OCI-LY7 (cell line): ENCODE data around the gene CFAP61. TPM values are rescaled to one million over a fixed set of nuclear protein-coding genes. Genes with fewer than 3 reads are reported as not detected.

ENCODE experiments used
- BruUV-seq: library from RNA; stranded (reverse); fragments of 400-500 nt; replicated peaks from 2 replicates; lab custom pipeline; 2021; lab: Mats Ljungman, UMichigan
- CTCF ChIA-PET: fragments of 300-600 bp; sonication (Branson Sonifier 250); formaldehyde crosslinking; loops from one replicate; lab custom pipeline; 2022; ENCODE audit warnings: antibody characterized with exemption; ENCODE audit not compliant: unreplicated experiment; lab: Charles Lee
- POLR2A ChIA-PET: fragments of 300-600 bp; sonication (Branson Sonifier 250); formaldehyde crosslinking; loops from one replicate; lab custom pipeline; 2022; ENCODE audit warnings: antibody characterized with exemption; lab: Charles Lee
- DNase-seq: peaks from one replicate; pipeline ENCODE4 v3.0.0-alpha.2; 2015; ENCODE audit warnings: low spot score
- H2AFZ ChIP-seq: fragments of 200-600 bp; sonication (generic), shearing (Covaris generic); 2 replicates; pipeline ENCODE4 v1.6.1; 2014; ENCODE audit warnings: mild to moderate bottlenecking, antibody characterized with exemption, low read length, moderate library complexity
- H3K27ac ChIP-seq: fragments of 200-600 bp; sonication (generic); 2 replicates; pipeline ENCODE4 v1.5.1; 2014; ENCODE audit warnings: mixed run types, low read depth, mild to moderate bottlenecking, moderate library complexity, low read length, inconsistent platforms; ENCODE audit not compliant: poor library complexity, severe bottlenecking
- H3K36me3 ChIP-seq: fragments of 200-600 bp; sonication (generic); 2 replicates; pipeline ENCODE4 v1.6.1; 2014; ENCODE audit warnings: mild to moderate bottlenecking, antibody characterized with exemption, low read length, moderate library complexity, mixed read lengths; ENCODE audit not compliant: insufficient read depth
- H3K4me1 ChIP-seq: fragments of 200-600 bp; sonication (generic); 2 replicates; pipeline ENCODE4 v1.5.1; 2014; ENCODE audit warnings: mild to moderate bottlenecking, low read length; ENCODE audit not compliant: insufficient read depth, poor library complexity, severe bottlenecking
- H3K4me2 ChIP-seq: fragments of 200-600 bp; sonication (generic); 2 replicates; pipeline ENCODE4 v1.6.1; 2014; ENCODE audit warnings: mild to moderate bottlenecking, low read length
- H3K4me3 ChIP-seq: fragments of 200-600 bp; sonication (generic); 2 replicates; pipeline ENCODE4 v1.5.1; 2014; ENCODE audit warnings: mild to moderate bottlenecking, low read depth, low read length; ENCODE audit not compliant: poor library complexity, severe bottlenecking
- H3K79me2 ChIP-seq: fragments of 200-600 bp; sonication (generic); 2 replicates; pipeline ENCODE4 v1.6.1; 2016; ENCODE audit warnings: low read depth, mild to moderate bottlenecking, low read length, moderate library complexity, mixed read lengths; ENCODE audit not compliant: insufficient read depth
- H3K9me2 ChIP-seq: fragments of 200-600 bp; sonication (generic); 2 replicates; pipeline ENCODE4 v1.6.1; 2016; ENCODE audit warnings: mild to moderate bottlenecking, low read length, mixed read lengths; ENCODE audit not compliant: insufficient read depth
- H3K9me3 ChIP-seq: fragments of 200-600 bp; sonication (generic); 2 replicates; pipeline ENCODE4 v1.6.1; 2014; ENCODE audit warnings: mild to moderate bottlenecking, mixed run types, low read length, mixed read lengths
- H4K20me1 ChIP-seq: fragments of 200-600 bp; sonication (generic); 2 replicates; pipeline ENCODE4 v1.6.1; 2014; ENCODE audit warnings: mild to moderate bottlenecking, antibody characterized with exemption, low read length, moderate library complexity, mixed read lengths; ENCODE audit not compliant: insufficient read depth
- CTCF ChIP-seq: fragments of 200-600 bp; sonication (generic); conservative IDR thresholded peaks from 2 replicates; pipeline ENCODE4 v1.5.1; 2014; ENCODE audit warnings: mild to moderate bottlenecking, antibody characterized with exemption, low read length, moderate library complexity, mixed read lengths
- EZH2phosphoT487 ChIP-seq: fragments of 200-600 bp; sonication (generic); IDR thresholded peaks from 2 replicates; pipeline ENCODE4 v1.6.1; 2018; ENCODE audit warnings: low read depth, borderline replicate concordance, mild to moderate bottlenecking, mixed run types, antibody characterized with exemption, low read length, moderate library complexity, mixed read lengths
- intact Hi-C: fragments of 100-400 bp; cut with micrococcal nuclease; formaldehyde crosslinking; loops from one replicate; pipeline ENCODE4 v1.10.0; 2022; ENCODE audit not compliant: unreplicated experiment
- total RNA-seq, 2 experiments: library from RNA; depleted of rRNA in 1 of 2; stranded (reverse); fragments of >200 nt in 1 of 2; shearing (Covaris generic) in 1 of 2; gene quantifications; 2 replicates each; pipeline ENCODE4 v1.2.3, GENCODE V29; 2014 to 2022

The CFAP61 gene
- total RNA-seq, 2 experiments from 2014 or later = 0.06 TPM; not detected in 1

GRCh38 chr20:20207291-20207690 lies 155.0 kb downstream of the CFAP61 start:
- Histone ChIP-seq H3K36me3 (no peaks in the 10 kb centered on the region), H2AFZ (no peak overlapping the region), H3K79me2 (no peaks in the 10 kb centered on the region), H3K9me3 (no peaks in the 10 kb centered on the region), H3K9me2 (no peaks in the 10 kb centered on the region), H4K20me1 (no peaks in the 10 kb centered on the region), H3K27ac (no peak overlapping the region), H3K4me3 (no peak overlapping the region), H3K4me1 (no peaks in the 10 kb centered on the region), H3K4me2 (no peak overlapping the region)
- ChIA-PET POLR2A (interaction anchor here (0.5 kb wide), 1 partner anchor 25 kb away, joined by 3 read pairs; no protein-coding TSS in a partner anchor), CTCF (no interaction called here)
- TF ChIP-seq EZH2phosphoT487 = no peak
- TF ChIP-seq CTCF = no peak
- DNase-seq = no peak
- intact Hi-C loops = no loop called here
- BruUV-seq = no TSS peak

GRCh38 chr20:20207872-20208271 lies 155.5 kb downstream of the CFAP61 start:
- no peaks in the 10 kb centered on the region for H3K36me3 ChIP-seq
- no peak overlapping the region for H3K4me3 ChIP-seq
- H3K4me2 ChIP-seq = no peak overlapping the region
- CTCF ChIA-PET = no interaction called here
- POLR2A ChIA-PET = interaction anchor here (0.6 to 1.3 kb wide), 2 partner anchors 30 to 465 kb away, joined by 3 to 4 read pairs; no protein-coding TSS in a partner anchor
- DNase-seq = no peak
- no peak overlapping the region for H3K27ac ChIP-seq
- no peak overlapping the region for H2AFZ ChIP-seq
- intact Hi-C loops = no loop called here
- H3K9me2 ChIP-seq = no peaks in the 10 kb centered on the region
- H3K79me2 ChIP-seq = no peaks in the 10 kb centered on the region
- TF ChIP-seq EZH2phosphoT487 (no peak), CTCF (no peak)
- BruUV-seq = no TSS peak
- no peaks in the 10 kb centered on the region for H3K4me1 ChIP-seq
- no peaks in the 10 kb centered on the region for H4K20me1 ChIP-seq
- no peaks in the 10 kb centered on the region for H3K9me3 ChIP-seq

- no peak for DNase-seq
- no peaks in the 10 kb centered on the region for H3K79me2 ChIP-seq
- ChIA-PET POLR2A (no interaction called here), CTCF (no interaction called here)
- H2AFZ ChIP-seq = no peak overlapping the region
- H3K4me1 ChIP-seq = no peaks in the 10 kb centered on the region
- H3K36me3 ChIP-seq = no peaks in the 10 kb centered on the region
- H3K9me3 ChIP-seq = no peaks in the 10 kb centered on the region
- H3K27ac ChIP-seq = no peak overlapping the region
- no peaks in the 10 kb centered on the region for H4K20me1 ChIP-seq
- intact Hi-C loops = no loop called here
- BruUV-seq = no TSS peak
- TF ChIP-seq CTCF (no peak), EZH2phosphoT487 (no peak)
- no peak overlapping the region for H3K4me3 ChIP-seq
- no peak overlapping the region for H3K4me2 ChIP-seq
- no peaks in the 10 kb centered on the region for H3K9me2 ChIP-seq
Measured at GRCh38 chr20:20209684-20210083, 157.4 kb downstream of the CFAP61 start.
